Measurements from ENCODE around the gene GNB5.

DNA sequence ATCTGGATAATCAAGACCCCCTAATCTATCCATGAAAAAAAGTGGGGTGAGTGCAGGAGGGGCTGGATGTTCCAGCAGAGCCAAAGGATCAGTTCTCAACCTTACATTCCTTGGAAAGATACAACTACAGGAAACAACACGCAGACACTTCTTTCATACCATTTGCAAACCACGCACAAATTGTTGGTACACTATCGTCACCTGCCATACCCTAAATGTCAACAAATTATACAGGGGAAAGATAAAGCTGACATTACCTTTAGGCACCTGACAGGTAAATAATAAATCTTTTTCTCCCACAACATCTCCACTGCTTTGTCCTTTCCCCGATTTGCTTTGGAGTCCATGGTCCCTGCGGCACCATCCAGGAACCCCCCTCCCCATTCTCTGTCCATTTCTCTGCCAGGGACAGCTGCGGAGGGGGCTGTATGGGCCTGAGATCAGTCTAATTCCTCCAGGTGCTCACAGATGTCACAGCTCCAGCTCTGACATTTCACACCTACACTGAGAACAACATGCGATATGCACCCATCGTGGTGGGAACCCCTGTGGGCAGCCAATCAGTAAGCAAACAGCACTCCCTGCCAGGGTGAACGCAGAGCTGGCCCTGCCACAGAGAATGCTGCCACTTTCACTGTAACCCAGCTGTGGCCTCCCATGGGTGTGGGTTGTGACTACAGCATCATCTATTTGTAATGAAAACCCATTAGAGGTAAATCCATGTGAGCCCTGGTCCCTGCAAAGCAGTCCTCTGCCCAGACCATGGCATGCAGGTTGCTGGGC lies 41.0 kb downstream of the GNB5 start:
- TF ChIP-seq ZFP30 (CRISPR knock-in tag; IDR thresholded peaks at IDR 0.05) (no peak), ZNF70 (CRISPR knock-in tag; IDR thresholded peaks at IDR 0.05) (no peak), ARNTL (CRISPR knock-in tag; IDR thresholded peaks at IDR 0.05; ENCODE audit: borderline replicate concordance, low read depth) (no peak), TCF4 (CRISPR knock-in tag; IDR thresholded peaks at IDR 0.05; ENCODE audit: borderline replicate concordance) (no peak), ESRRG (CRISPR knock-in tag; IDR thresholded peaks at IDR 0.05) (no peak), ZFP3 (CRISPR knock-in tag; IDR thresholded peaks at IDR 0.05) (no peak), ZC3H10 (CRISPR knock-in tag; IDR thresholded peaks at IDR 0.05) (no peak), RARB (CRISPR knock-in tag; IDR thresholded peaks at IDR 0.05) (no peak)
- TF ChIP-seq, protein P1, sequence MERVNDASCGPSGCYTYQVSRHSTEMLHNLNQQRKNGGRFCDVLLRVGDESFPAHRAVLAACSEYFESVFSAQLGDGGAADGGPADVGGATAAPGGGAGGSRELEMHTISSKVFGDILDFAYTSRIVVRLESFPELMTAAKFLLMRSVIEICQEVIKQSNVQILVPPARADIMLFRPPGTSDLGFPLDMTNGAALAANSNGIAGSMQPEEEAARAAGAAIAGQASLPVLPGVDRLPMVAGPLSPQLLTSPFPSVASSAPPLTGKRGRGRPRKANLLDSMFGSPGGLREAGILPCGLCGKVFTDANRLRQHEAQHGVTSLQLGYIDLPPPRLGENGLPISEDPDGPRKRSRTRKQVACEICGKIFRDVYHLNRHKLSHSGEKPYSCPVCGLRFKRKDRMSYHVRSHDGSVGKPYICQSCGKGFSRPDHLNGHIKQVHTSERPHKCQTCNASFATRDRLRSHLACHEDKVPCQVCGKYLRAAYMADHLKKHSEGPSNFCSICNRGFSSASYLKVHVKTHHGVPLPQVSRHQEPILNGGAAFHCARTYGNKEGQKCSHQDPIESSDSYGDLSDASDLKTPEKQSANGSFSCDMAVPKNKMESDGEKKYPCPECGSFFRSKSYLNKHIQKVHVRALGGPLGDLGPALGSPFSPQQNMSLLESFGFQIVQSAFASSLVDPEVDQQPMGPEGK (CRISPR knock-in tag; IDR thresholded peaks at IDR 0.05; ENCODE audit: borderline replicate concordance) = no peak
- TF ChIP-seq, protein P2, sequence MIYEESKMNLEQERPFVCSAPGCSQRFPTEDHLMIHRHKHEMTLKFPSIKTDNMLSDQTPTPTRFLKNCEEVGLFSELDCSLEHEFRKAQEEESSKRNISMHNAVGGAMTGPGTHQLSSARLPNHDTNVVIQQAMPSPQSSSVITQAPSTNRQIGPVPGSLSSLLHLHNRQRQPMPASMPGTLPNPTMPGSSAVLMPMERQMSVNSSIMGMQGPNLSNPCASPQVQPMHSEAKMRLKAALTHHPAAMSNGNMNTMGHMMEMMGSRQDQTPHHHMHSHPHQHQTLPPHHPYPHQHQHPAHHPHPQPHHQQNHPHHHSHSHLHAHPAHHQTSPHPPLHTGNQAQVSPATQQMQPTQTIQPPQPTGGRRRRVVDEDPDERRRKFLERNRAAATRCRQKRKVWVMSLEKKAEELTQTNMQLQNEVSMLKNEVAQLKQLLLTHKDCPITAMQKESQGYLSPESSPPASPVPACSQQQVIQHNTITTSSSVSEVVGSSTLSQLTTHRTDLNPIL (CRISPR knock-in tag; IDR thresholded peaks at IDR 0.05; ENCODE audit: low read depth) = no peak
- TF ChIP-seq, protein P3, sequence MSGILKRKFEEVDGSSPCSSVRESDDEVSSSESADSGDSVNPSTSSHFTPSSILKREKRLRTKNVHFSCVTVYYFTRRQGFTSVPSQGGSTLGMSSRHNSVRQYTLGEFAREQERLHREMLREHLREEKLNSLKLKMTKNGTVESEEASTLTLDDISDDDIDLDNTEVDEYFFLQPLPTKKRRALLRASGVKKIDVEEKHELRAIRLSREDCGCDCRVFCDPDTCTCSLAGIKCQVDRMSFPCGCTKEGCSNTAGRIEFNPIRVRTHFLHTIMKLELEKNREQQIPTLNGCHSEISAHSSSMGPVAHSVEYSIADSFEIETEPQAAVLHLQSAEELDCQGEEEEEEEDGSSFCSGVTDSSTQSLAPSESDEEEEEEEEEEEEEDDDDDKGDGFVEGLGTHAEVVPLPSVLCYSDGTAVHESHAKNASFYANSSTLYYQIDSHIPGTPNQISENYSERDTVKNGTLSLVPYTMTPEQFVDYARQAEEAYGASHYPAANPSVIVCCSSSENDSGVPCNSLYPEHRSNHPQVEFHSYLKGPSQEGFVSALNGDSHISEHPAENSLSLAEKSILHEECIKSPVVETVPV (CRISPR knock-in tag; IDR thresholded peaks at IDR 0.05) = no peak

Data from SK-N-SH treated with all-trans-retinoic acid at 6 μM for 48 hours (cell line).